Neutrophil (primary cell): Measurements from ENCODE around the gene UBE2O.
A peak's percentile ranks its signal among the peaks of the same experiment; 100 is the strongest.

Source experiments
- H3K27ac ChIP-seq: fragments of 200-600 bp; sonication (generic); 2 replicates; pipeline ENCODE4 v1.5.1; 2016; ENCODE audit warnings: mild to moderate bottlenecking, moderate library complexity
- H3K27me3 ChIP-seq: fragments of 200-600 bp; sonication (generic); 2 replicates; pipeline ENCODE4 v1.6.0; 2016; ENCODE audit warnings: mild to moderate bottlenecking
- H3K36me3 ChIP-seq: fragments of 200-600 bp; sonication (generic); 2 replicates; pipeline ENCODE4 v1.5.1; 2017
- H3K4me1 ChIP-seq, 2 experiments: fragments of 200-600 bp in 1 of 2; sonication (generic) in 1 of 2; 1 replicate in 1 of 2; 2 replicates in 1 of 2; pipeline versions ENCODE4 v1.5.1 to v1.6.1; 2013 to 2016; ENCODE audit warnings: low read depth in 1 of 2, low read length in 1 of 2, mild to moderate bottlenecking in 1 of 2, moderate library complexity in 1 of 2; ENCODE audit not compliant: control insufficient read depth in 1 of 2, insufficient read depth in 1 of 2
- H3K4me3 ChIP-seq, 2 experiments: fragments of 200-600 bp in 1 of 2; sonication (generic) in 1 of 2; 1 replicate in 1 of 2; 2 replicates in 1 of 2; pipeline ENCODE4 v1.5.1; 2013 to 2016; ENCODE audit warnings: low read depth in 1 of 2, low read length in 1 of 2, mild to moderate bottlenecking in 1 of 2, moderate library complexity in 1 of 2
- H3K9me3 ChIP-seq: fragments of 200-600 bp; sonication (generic); 2 replicates; pipeline ENCODE4 v1.5.1; 2016
- CTCF ChIP-seq: fragments of 200-600 bp; sonication (generic); IDR thresholded peaks from 2 replicates; pipeline ENCODE4 v1.5.1; 2016; ENCODE audit warnings: antibody characterized with exemption

Gene UBE2O

DNA sequence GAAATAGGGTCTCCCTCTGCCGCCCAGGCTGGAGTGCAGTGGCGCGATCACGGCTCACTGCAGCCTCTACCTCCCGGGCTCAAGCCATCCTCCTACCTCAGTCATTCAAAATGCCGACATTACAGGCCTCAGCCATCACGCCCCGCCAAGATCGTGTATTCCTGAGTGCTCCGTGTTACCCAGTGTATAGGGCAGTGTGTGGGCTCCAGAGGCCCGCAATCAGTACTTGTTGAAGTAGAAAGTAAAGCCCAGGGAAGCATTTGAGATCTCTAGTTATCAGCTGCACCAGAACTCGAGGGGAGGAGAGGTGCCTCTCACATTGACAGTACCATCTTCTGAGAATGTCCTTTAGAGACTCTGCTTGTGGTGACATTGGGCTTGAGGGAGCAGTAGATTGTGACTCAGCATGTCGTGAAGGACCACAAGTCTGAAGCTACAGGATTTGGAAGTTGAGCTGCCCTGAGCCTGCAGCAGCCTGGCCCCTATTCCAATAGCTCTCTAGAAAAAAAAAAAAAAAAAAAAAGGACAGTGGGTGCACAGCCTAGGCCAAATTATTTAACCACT is 98.1 kb downstream of the UBE2O start:
- H3K36me3 ChIP-seq = peaks cover 3% of the 10 kb centered on the region
- no peak overlapping the region for H3K27ac ChIP-seq
- TF ChIP-seq CTCF = no peak
- H3K4me3 ChIP-seq = no peak overlapping the region
- peaks cover 17 to 20% of the 10 kb centered on the region in 2 experiments for H3K4me1 ChIP-seq
- H3K27me3 ChIP-seq = no peaks in the 10 kb centered on the region
- H3K9me3 ChIP-seq = no peaks in the 10 kb centered on the region

- Histone ChIP-seq H3K36me3 (peaks cover 3% of the 10 kb centered on the region), H3K27ac (peak overlapping the region; percentile 87), H3K4me3 (peak overlapping the region; percentile 73 to 80), H3K4me1 (peaks cover 17 to 20% of the 10 kb centered on the region in 2 experiments), H3K9me3 (no peaks in the 10 kb centered on the region), H3K27me3 (no peaks in the 10 kb centered on the region)
- no peak for TF ChIP-seq CTCF
Measured at GRCh38 chr17:76354317-76354729, 98.6 kb downstream of the UBE2O start.

DNA sequence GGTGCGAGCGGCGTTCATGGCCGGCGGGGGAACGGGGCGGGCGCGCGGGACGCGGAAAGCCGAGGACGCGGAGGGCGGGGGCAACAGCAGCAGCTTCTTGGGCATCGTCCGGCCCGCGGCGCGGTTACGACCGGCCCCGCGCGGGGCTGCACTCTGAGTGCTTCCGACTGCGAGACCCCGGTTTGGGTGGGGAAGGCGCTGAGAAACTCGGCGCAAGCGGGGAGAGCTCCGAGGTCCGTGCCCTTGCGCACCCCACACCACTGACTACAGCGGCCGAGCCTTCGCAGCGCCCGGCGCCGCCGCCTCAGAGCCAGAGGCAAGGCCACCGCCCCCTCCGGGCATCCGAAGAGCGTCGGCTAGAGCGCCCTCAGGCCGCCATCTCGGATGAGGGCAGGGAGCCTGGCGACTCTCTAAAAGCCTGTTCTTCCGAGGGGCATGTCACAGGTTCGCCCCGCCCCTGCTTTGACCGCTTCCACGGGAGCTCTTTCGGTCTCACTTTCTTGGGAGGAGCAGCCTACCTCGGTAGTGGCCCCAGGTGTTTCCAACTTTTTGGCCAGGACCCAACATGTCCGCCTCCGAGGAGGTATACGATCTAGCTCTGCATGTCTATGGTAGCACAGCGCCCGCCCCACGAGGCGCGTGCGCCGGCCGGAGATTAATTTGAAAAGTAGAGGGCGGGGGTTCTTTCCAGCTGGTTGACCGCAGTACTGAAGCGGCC is 99.2 kb downstream of the UBE2O start, which contains the start of gene PRPSAP1:
PRPSAP1 (minus strand) TSS at position 318 of the 718 bp plus-strand sequence; CDS start at position 105, 213 bp downstream.
- H3K4me1 ChIP-seq = peaks cover 17 to 20% of the 10 kb centered on the region in 2 experiments
- TF ChIP-seq CTCF = peak; percentile 71
- H3K27ac ChIP-seq = peak within 1 kb of the TSS; percentile 87
- no peaks in the 10 kb centered on the region for H3K9me3 ChIP-seq
- no peaks in the 10 kb centered on the region for H3K27me3 ChIP-seq
- peak within 1 kb of the TSS; percentile 73 to 80 for H3K4me3 ChIP-seq
- H3K36me3 ChIP-seq = peaks cover 3% of the 10 kb centered on the region

DNA sequence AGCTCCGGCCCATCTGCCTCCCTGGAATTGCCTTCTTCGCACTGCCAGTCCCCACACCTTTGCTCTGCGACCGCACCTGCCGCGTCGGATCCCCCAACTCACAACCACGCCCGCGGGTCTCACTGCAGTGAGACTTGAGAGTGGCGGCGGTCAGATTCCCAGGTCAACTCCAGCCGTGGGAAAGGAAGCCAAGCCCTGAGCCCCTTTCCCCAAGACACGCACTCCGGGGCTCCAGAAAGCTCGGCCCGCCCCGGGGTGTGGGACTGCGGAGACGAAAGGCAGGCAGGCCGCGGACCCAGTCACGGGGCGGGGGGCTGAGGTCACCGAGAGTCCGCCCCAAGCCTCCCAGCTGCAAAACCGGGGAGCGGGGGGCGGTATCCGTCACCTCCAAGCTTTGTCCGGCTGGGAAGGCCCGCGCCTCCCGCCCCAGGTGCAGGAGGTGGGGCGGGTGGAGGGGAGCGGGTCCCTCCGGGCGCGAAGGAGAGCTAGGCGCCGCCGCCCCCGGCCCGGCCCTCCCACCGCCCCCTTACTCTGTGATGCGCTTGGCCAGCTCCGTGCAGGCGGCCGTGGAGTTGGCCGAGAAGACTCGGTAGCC is 99.9 kb downstream of the UBE2O start:
- no peak for TF ChIP-seq CTCF
- H3K36me3 ChIP-seq = peaks cover 5% of the 10 kb centered on the region
- no peaks in the 10 kb centered on the region for H3K9me3 ChIP-seq
- peaks cover 17 to 20% of the 10 kb centered on the region in 2 experiments for H3K4me1 ChIP-seq
- no peaks in the 10 kb centered on the region for H3K27me3 ChIP-seq
- peak overlapping the region; percentile 87 for H3K27ac ChIP-seq
- peak overlapping the region; percentile 73 to 80 for H3K4me3 ChIP-seq

- no peaks in the 10 kb centered on the region for H3K27me3 ChIP-seq
- no peak overlapping the region for H3K27ac ChIP-seq
- H3K9me3 ChIP-seq = no peaks in the 10 kb centered on the region
- no peak overlapping the region for H3K4me3 ChIP-seq
- peaks cover 17 to 20% of the 10 kb centered on the region in 2 experiments for H3K4me1 ChIP-seq
- TF ChIP-seq CTCF = no peak
- H3K36me3 ChIP-seq = peaks cover 18% of the 10 kb centered on the region
Measured at GRCh38 chr17:76351526-76352071, 101.4 kb downstream of the UBE2O start.
